ENCODE measurements around the gene AKAIN1. TPM values are rescaled to one million over a fixed set of nuclear protein-coding genes. Genes with fewer than 3 reads are reported as not detected.

The AKAIN1 gene
- total RNA-seq, 2 experiments from 2014 or later = not detected

GRCh38 chr18:5166606-5167280, 30.3 kb downstream of the AKAIN1 start:
- intact Hi-C loops (cut with micrococcal nuclease) = no loop called here
- H3K27ac Mint-ChIP-seq = no peak overlapping the region
- peaks cover 7% of the 10 kb centered on the region for H3K9me3 Mint-ChIP-seq
- peaks cover 32% of the 10 kb centered on the region for H3K4me1 Mint-ChIP-seq (ENCODE audit: low read depth)
- H3K36me3 Mint-ChIP-seq (ENCODE audit: low read depth) = no peaks in the 10 kb centered on the region
- ChIA-PET POLR2A (no interaction called here), CTCF (no interaction called here)
- H3K27me3 Mint-ChIP-seq = no peaks in the 10 kb centered on the region
- no peak overlapping the region for H3K4me3 Mint-ChIP-seq
- TF ChIP-seq CTCF (IDR thresholded peaks at IDR 0.05) = no peak
- DNase-seq = no peak
- ATAC-seq = no peak

DNA sequence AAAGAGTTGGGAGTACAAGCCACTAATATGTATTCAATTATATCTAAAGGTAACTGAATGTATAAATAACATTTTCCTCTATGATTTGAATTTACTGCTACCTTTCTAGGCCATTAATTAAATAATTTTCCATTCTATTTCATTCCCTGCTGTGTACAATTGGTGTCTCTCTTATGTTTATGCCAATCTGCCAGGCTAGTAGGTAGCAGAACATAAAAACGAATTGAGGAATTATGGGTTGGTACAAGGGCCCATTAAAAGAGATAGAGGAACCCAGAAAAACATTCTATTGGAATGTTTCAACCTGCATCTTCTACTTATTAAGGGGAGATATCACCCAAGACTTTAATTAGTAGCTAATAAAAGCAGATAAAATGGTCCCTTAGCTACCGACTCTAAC, 32.2 kb downstream of the AKAIN1 start:
- no peak for ATAC-seq
- no peak overlapping the region for H3K27ac Mint-ChIP-seq
- no peaks in the 10 kb centered on the region for H3K36me3 Mint-ChIP-seq (ENCODE audit: low read depth)
- no peaks in the 10 kb centered on the region for H3K9me3 Mint-ChIP-seq
- POLR2A ChIA-PET = interaction anchor here (0.5 kb wide), 1 partner anchor 119 kb away, joined by 4 read pairs; no protein-coding TSS in a partner anchor
- no peaks in the 10 kb centered on the region for H3K27me3 Mint-ChIP-seq
- no peak for TF ChIP-seq CTCF (IDR thresholded peaks at IDR 0.05)
- CTCF ChIA-PET = no interaction called here
- peaks cover 37% of the 10 kb centered on the region for H3K4me1 Mint-ChIP-seq (ENCODE audit: low read depth)
- no peak overlapping the region for H3K4me3 Mint-ChIP-seq
- intact Hi-C loops (cut with micrococcal nuclease) = no loop called here
- no peak for DNase-seq

- H3K4me3 Mint-ChIP-seq = no peak overlapping the region
- no peaks in the 10 kb centered on the region for H3K9me3 Mint-ChIP-seq
- POLR2A ChIA-PET = no interaction called here
- intact Hi-C loops (cut with micrococcal nuclease) = no loop called here
- H3K27ac Mint-ChIP-seq = no peak overlapping the region
- ATAC-seq (no peak), DNase-seq (no peak)
- no peaks in the 10 kb centered on the region for H3K36me3 Mint-ChIP-seq (ENCODE audit: low read depth)
- CTCF ChIA-PET = interaction anchor here (0.8 kb wide), 1 partner anchor 10 kb away, joined by 3 read pairs; no protein-coding TSS in a partner anchor
- no peak for TF ChIP-seq CTCF (IDR thresholded peaks at IDR 0.05)
- peaks cover 36% of the 10 kb centered on the region for H3K4me1 Mint-ChIP-seq (ENCODE audit: low read depth)
- H3K27me3 Mint-ChIP-seq = no peaks in the 10 kb centered on the region
Observed at GRCh38 chr18:5162111-5162510, 34.9 kb downstream of the AKAIN1 start.

GRCh38 chr18:5159080-5159479, 38.0 kb downstream of the AKAIN1 start:
- DNase-seq = peak; percentile 18
- TF ChIP-seq CTCF (IDR thresholded peaks at IDR 0.05) = no peak
- POLR2A ChIA-PET = interaction anchor here (0.5 to 1.7 kb wide), 4 partner anchors 39 to 226 kb away, joined by 3 to 5 read pairs (median 4); no protein-coding TSS in a partner anchor
- CTCF ChIA-PET = interaction anchor here (0.9 to 2.0 kb wide), 2 partner anchors 10 to 78 kb away, joined by 3 to 5 read pairs; no protein-coding TSS in a partner anchor
- H3K27ac Mint-ChIP-seq = peak overlapping the region; percentile 80
- peaks cover 30% of the 10 kb centered on the region for H3K4me1 Mint-ChIP-seq (ENCODE audit: low read depth)
- H3K36me3 Mint-ChIP-seq (ENCODE audit: low read depth) = no peaks in the 10 kb centered on the region
- peaks cover 1% of the 10 kb centered on the region for H3K27me3 Mint-ChIP-seq
- H3K4me3 Mint-ChIP-seq = peak overlapping the region; percentile 9
- no peaks in the 10 kb centered on the region for H3K9me3 Mint-ChIP-seq
- peak; percentile 57 for ATAC-seq
- intact Hi-C loops (cut with micrococcal nuclease) = loop anchor here (5.0 kb wide), 1 partner anchor 78 kb away; no protein-coding TSS in a partner anchor

DNA sequence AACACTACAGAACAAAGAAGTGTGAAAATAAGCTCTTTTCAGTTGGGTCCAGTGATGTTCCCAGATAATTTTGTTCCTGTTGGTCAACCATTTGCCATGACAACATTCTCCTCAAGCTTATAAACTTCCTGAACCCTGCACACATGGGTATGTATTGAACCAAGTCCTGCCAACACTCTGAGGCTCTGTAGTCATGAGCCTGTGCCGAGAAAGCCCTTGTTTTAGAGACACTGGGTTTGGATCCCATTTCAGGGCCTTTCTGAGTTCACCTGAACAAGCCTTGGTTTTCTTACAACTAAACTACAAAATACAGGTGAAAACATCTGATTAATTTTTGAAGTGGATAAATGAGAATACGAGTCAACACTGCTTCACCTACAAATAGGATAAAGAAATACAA, 38.5 kb downstream of the AKAIN1 start:
- Mint-ChIP-seq H3K27me3 (peaks cover 1% of the 10 kb centered on the region), H3K36me3 (ENCODE audit: low read depth) (no peaks in the 10 kb centered on the region), H3K27ac (peak overlapping the region; percentile 80), H3K9me3 (no peaks in the 10 kb centered on the region), H3K4me3 (no peak overlapping the region), H3K4me1 (ENCODE audit: low read depth) (peaks cover 30% of the 10 kb centered on the region)
- TF ChIP-seq CTCF (IDR thresholded peaks at IDR 0.05) = no peak
- POLR2A ChIA-PET = interaction anchor here (0.6 to 1.7 kb wide), 5 partner anchors 39 to 449 kb away, joined by 3 to 5 read pairs (median 3); no protein-coding TSS in a partner anchor
- ATAC-seq = peak; percentile 50
- intact Hi-C loops (cut with micrococcal nuclease) = loop anchor here (5.0 kb wide), 1 partner anchor 79 kb away; no protein-coding TSS in a partner anchor
- CTCF ChIA-PET = interaction anchor here (0.9 to 2.0 kb wide), 2 partner anchors 9 to 78 kb away, joined by 3 to 5 read pairs; no protein-coding TSS in a partner anchor
- no peak for DNase-seq
